ENCODE data around the gene TEX54.

DNA sequence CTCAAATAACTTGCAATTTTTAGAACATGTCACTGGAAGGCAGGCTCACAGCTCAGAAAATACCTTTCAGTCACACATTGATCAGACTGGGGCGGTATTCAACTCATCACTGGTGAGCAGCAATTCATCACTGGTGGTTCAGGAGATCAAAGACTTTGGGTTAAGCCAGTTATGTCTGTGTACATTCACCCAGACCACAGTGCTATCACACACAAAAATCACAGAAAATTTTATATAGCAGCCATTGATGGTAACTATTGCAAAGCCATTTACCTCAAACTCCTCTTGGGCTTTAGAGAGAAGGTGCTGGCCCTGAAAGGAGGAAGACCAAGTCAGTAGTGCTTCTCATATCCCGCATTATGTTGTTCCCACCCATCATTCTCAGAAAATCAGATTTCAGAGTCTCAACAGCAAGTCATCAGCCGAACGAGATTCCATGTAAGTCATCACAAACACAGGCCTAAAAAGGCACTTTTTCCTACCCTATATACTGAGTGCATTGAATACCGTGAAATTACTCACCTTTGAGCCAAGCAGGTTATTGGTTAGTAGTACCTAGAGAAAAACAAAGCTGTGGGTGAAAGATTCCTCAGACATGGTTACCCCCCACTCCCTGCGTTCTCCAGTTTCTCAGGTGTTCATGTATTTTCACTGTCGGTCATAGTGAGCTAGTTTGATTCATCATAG is 20.8 kb upstream of the TEX54 start:
- TF ChIP-seq, protein P1, sequence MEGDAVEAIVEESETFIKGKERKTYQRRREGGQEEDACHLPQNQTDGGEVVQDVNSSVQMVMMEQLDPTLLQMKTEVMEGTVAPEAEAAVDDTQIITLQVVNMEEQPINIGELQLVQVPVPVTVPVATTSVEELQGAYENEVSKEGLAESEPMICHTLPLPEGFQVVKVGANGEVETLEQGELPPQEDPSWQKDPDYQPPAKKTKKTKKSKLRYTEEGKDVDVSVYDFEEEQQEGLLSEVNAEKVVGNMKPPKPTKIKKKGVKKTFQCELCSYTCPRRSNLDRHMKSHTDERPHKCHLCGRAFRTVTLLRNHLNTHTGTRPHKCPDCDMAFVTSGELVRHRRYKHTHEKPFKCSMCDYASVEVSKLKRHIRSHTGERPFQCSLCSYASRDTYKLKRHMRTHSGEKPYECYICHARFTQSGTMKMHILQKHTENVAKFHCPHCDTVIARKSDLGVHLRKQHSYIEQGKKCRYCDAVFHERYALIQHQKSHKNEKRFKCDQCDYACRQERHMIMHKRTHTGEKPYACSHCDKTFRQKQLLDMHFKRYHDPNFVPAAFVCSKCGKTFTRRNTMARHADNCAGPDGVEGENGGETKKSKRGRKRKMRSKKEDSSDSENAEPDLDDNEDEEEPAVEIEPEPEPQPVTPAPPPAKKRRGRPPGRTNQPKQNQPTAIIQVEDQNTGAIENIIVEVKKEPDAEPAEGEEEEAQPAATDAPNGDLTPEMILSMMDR (IDR thresholded peaks at IDR 0.05), result no peak
- no peak for TF ChIP-seq POLR2A (IDR thresholded peaks at IDR 0.05)
